K562 (cell line): ENCODE measurements around the gene FAM234B. TPM values are rescaled to one million over a fixed set of nuclear protein-coding genes. Genes with fewer than 3 reads are reported as not detected.
A peak's percentile ranks its signal among the peaks of the same experiment; 100 is the strongest.

Experiments
- ATAC-seq: fragments of 200-7000 bp; cut with Tn5 transposase; 3 replicates; pipeline ENCODE4 v1.9.1; 2020; ENCODE audit warnings: moderate library complexity
- BruUV-seq: library from RNA; stranded (reverse); fragments of 400-500 nt; replicated peaks from 2 replicates; lab custom pipeline; 2021; lab: Mats Ljungman, UMichigan
- CTCF ChIA-PET: fragments of 300-600 bp; formaldehyde crosslinking; extraction: SDS; loops from one replicate; lab custom pipeline; 2021; ENCODE audit warnings: low intra/inter-chr PET ratio; lab: Yijun Ruan, JAX
- POLR2A ChIA-PET: fragments of 300-600, 350-650 bp; sonication (Branson Sonifier 250); formaldehyde crosslinking; extraction: SDS; loops from one replicate; lab custom pipeline; 2021; ENCODE audit warnings: antibody characterized with exemption, inconsistent platforms; lab: Yijun Ruan, JAX
- DNase-seq, 4 experiments: peaks; one replicate each; pipeline versions ENCODE4 v3.0.0 to v3.0.0-alpha.2; 2011 to 2018; ENCODE audit warnings: low spot score in 3 of 4, mixed read lengths in 3 of 4; ENCODE audit errors: extremely low read depth in 1 of 4
- FAIRE-seq: peaks from 2 replicates; lab custom pipeline; 2011; peaks lifted over from hg19 to GRCh38; lab: Jason Lieb, UNC
- H2AFZ ChIP-seq: 2 replicates; pipeline ENCODE4 v1.6.0; 2011; ENCODE audit warnings: low read depth, low read length, control low read depth, inconsistent platforms
- H3K27ac ChIP-seq: fragments of 200-600 bp; 3 replicates; pipeline ENCODE4 v1.8.0; 2011; ENCODE audit warnings: low read depth, mild to moderate bottlenecking, control low read depth, inconsistent platforms, low read length, moderate library complexity, mixed read lengths; ENCODE audit errors: extremely low read depth
- H3K27me3 ChIP-seq, 2 experiments: fragments of 300-600 bp in 1 of 2; 2 replicates in 1 of 2; 3 replicates in 1 of 2; pipeline versions ENCODE4 v1.6.0 to v1.8.0; 2011; ENCODE audit warnings: inconsistent platforms in 2 of 2, low read length in 2 of 2, mild to moderate bottlenecking in 1 of 2, mixed read lengths in 1 of 2, moderate library complexity in 1 of 2; ENCODE audit not compliant: control insufficient read depth in 2 of 2, insufficient read depth in 2 of 2
- H3K36me3 ChIP-seq: fragments of 300-600 bp; 3 replicates; pipeline ENCODE4 v1.8.0; 2011; ENCODE audit warnings: mild to moderate bottlenecking, low read length, inconsistent platforms; ENCODE audit not compliant: control insufficient read depth, insufficient read depth
- H3K4me1 ChIP-seq, 2 experiments: fragments of 200-600 bp in 1 of 2; replicated peaks in 1 of 2; 2 replicates in 1 of 2; 3 replicates in 1 of 2; pipeline versions ENCODE4 v1.5.1 to v1.8.0; 2011; ENCODE audit warnings: inconsistent platforms in 2 of 2, low read length in 2 of 2, mild to moderate bottlenecking in 1 of 2, mixed read lengths in 1 of 2, moderate library complexity in 1 of 2; ENCODE audit not compliant: control insufficient read depth in 2 of 2, insufficient read depth in 2 of 2
- H3K4me2 ChIP-seq: 2 replicates; pipeline ENCODE4 v1.6.1; 2011; ENCODE audit warnings: low read length, control low read depth, inconsistent platforms, mixed read lengths; ENCODE audit not compliant: insufficient read depth
- H3K4me3 ChIP-seq: fragments of 200-600 bp; sonication (generic), shearing (Covaris generic); 2 replicates; pipeline ENCODE4 v1.5.1; 2016; ENCODE audit warnings: control low read depth, inconsistent platforms
- H3K79me2 ChIP-seq: fragments of 200-600 bp; 3 replicates; pipeline ENCODE4 v1.8.0; 2011; ENCODE audit warnings: low read length, inconsistent platforms; ENCODE audit not compliant: control insufficient read depth, insufficient read depth
- H3K9ac ChIP-seq, 2 experiments: 2 replicates each; pipeline versions ENCODE4 v1.6.0 to v1.6.1; 2011; ENCODE audit warnings: low read depth in 2 of 2, low read length in 2 of 2, control low read depth in 1 of 2, inconsistent platforms in 1 of 2, mild to moderate bottlenecking in 1 of 2, mixed read lengths in 1 of 2; ENCODE audit not compliant: insufficient read depth in 1 of 2
- H3K9me1 ChIP-seq: one replicate; pipeline ENCODE4 v1.6.0; 2011; ENCODE audit warnings: inconsistent platforms, mild to moderate bottlenecking, low read length, moderate library complexity; ENCODE audit not compliant: control insufficient read depth, insufficient read depth
- H3K9me3 ChIP-seq: replicated peaks from 2 replicates; pipeline ENCODE4 v1.5.1; 2011; ENCODE audit warnings: low read depth, low read length, inconsistent platforms; ENCODE audit not compliant: control insufficient read depth, insufficient read depth
- H4K20me1 ChIP-seq: replicated peaks from 2 replicates; pipeline ENCODE4 v1.6.1; 2011; ENCODE audit warnings: low read length, inconsistent platforms, mixed read lengths; ENCODE audit not compliant: control insufficient read depth, insufficient read depth
- ELF4 ChIP-seq: fragments of 450-650 bp; formaldehyde crosslinking; IDR thresholded peaks from 2 replicates; pipeline ENCODE4 v1.4.0; 2022; ENCODE audit warnings: missing genetic modification characterization
- ETV1 ChIP-seq: fragments of 450-650 bp; conservative IDR thresholded peaks from 2 replicates; pipeline ENCODE4 v1.6.1; 2016; ENCODE audit warnings: missing genetic modification characterization, control low read depth, low read depth, missing compliant biosample characterization
- FOS ChIP-seq: IDR thresholded peaks from 3 replicates; pipeline ENCODE4 v1.6.1; 2011; ENCODE audit not compliant: insufficient read length; ENCODE audit errors: extremely low read depth
- HDAC6 ChIP-seq: IDR thresholded peaks from 2 replicates; pipeline ENCODE4 v1.6.1; 2012; ENCODE audit warnings: low read depth, mild to moderate bottlenecking, control low read depth, inconsistent platforms, low read length, moderate library complexity
- KDM5B ChIP-seq: fragments of 200-600 bp; sonication (generic); IDR thresholded peaks from 2 replicates; pipeline ENCODE4 v1.6.1; 2012; ENCODE audit warnings: low read depth, mild to moderate bottlenecking, moderate library complexity, low read length, control low read depth, inconsistent platforms; ENCODE audit not compliant: insufficient replicate concordance
- POLR2G ChIP-seq: fragments of 200-400 bp; formaldehyde crosslinking; IDR thresholded peaks from 2 replicates; pipeline ENCODE4 v1.6.1; 2017; ENCODE audit warnings: low read depth, mild to moderate bottlenecking, antibody characterized with exemption, low read length, moderate library complexity
- SPI1 ChIP-seq: IDR thresholded peaks from 2 replicates; pipeline ENCODE4 v1.6.1; 2011; ENCODE audit warnings: low read depth, low read length, control low read depth, borderline replicate concordance
- U2AF1 ChIP-seq: fragments of 200-400 bp; formaldehyde crosslinking; optimal IDR thresholded peaks from 2 replicates; pipeline ENCODE3; 2017; ENCODE audit warnings: mild to moderate bottlenecking, low read depth, low read length, moderate library complexity
- ZNF717 ChIP-seq: fragments of 250-450 bp; sonication (Bioruptor Pico); IDR thresholded peaks from 2 replicates; pipeline ENCODE4 v1.5.0; 2021
- ZNF764 ChIP-seq: fragments of 250-450 bp; sonication (Bioruptor Pico); IDR thresholded peaks from 2 replicates; pipeline ENCODE4 v1.4.0; 2020; ENCODE audit warnings: low read depth, mild to moderate bottlenecking, moderate library complexity
- WGBS: fragments of 100-300 bp; shearing (Covaris generic); methylation state at CpG from one replicate; pipeline ENCODE4 v1.1.6; 2016; ENCODE audit warnings: low coverage, mixed read lengths; ENCODE audit not compliant: insufficient coverage; ENCODE audit errors: missing lambda C conversion rate; 5-methylcytosine and 5-hydroxymethylcytosine counted together
- in situ Hi-C: fragments of 300-500 bp; cut with MboI; formaldehyde crosslinking; loops from 4 replicates; pipeline ENCODE4 v1.15.0; 2018; ENCODE audit warnings: inconsistent platforms, mixed read lengths
- intact Hi-C: fragments of 100-400 bp; cut with micrococcal nuclease; formaldehyde crosslinking; loops from 2 replicates; pipeline ENCODE4 v1.14.2; 2022
- polyA plus RNA-seq, 8 experiments: library from polyadenylated mRNA; depleted of rRNA in 4 of 8; stranded (reverse) in 5 of 8; unstranded in 3 of 8; fragments of >200 nt; fragmentation: Nextera tagmentation in 2 of 8; fragmentation: Illumina TruSeq in 1 of 8; extraction: Ambion mirVana in 2 of 8; extraction: Trizol in 1 of 8; gene quantifications; 2 replicates each; pipeline versions ENCODE4 v1.2.1 to v1.2.3, GENCODE V29; 2011 to 2014; ENCODE audit warnings: inconsistent platforms in 1 of 8, missing spikeins in 1 of 8
- total RNA-seq, 7 experiments: library from RNA; depleted of rRNA in 6 of 7; stranded (reverse); fragments of >200 nt in 6 of 7; fragmentation: Illumina TruSeq in 2 of 7; extraction: Trizol in 2 of 7; gene quantifications; 2 replicates each; pipeline versions ENCODE4 v1.2.1 to v1.2.3, GENCODE V29; 2011 to 2021; ENCODE audit warnings: low replicate concordance in 1 of 7
- TF ChIP-seq, protein P1 (sequence below): fragments of 450-650 bp; IDR thresholded peaks from 2 replicates; pipeline ENCODE4 v1.6.1; 2017; ENCODE audit warnings: mild to moderate bottlenecking, moderate library complexity
- TF ChIP-seq, protein P2 (sequence below): fragments of 450-650 bp; IDR thresholded peaks from 2 replicates; pipeline ENCODE4 v1.6.1; 2016; ENCODE audit warnings: low read depth, mild to moderate bottlenecking, moderate library complexity
- TF ChIP-seq, protein P3 (sequence below): fragments of 250-450 bp; sonication (Bioruptor Pico); IDR thresholded peaks from 2 replicates; pipeline ENCODE4 v1.5.0; 2021
- TF ChIP-seq, protein P4 (sequence below): IDR thresholded peaks from 3 replicates; pipeline ENCODE4 v1.6.1; 2011; ENCODE audit warnings: borderline replicate concordance, mild to moderate bottlenecking; ENCODE audit not compliant: insufficient read length, insufficient read depth
- TF ChIP-seq, protein P5 (sequence below): sonication (generic); formaldehyde crosslinking; IDR thresholded peaks from 2 replicates; pipeline ENCODE4 v1.8.0; 2023; ENCODE audit warnings: mild to moderate bottlenecking, missing genetic modification reagents

Gene FAM234B
- total and polyA plus RNA-seq, 9 of the 15 experiments (the other 6 are each of a cell fraction or from before 2014, with no cell fraction given), result 1.00 to 4.3 (median 2.0) TPM

DNA sequence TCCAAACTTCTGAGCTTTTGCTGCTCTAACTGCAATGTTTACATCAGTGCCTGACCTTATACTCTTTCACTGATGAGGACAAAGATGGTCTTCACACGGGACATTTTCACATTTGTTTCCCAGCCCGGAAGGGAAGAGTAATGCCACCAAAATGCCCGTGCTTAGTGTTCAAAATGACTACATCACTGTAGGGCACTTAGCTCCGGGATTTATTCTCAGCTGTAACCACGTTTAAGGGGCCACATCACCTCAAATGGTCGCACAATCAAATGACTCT, 56.4 kb downstream of the FAM234B start:
- ChIA-PET CTCF (no interaction called here), POLR2A (no interaction called here)
- Histone ChIP-seq H3K4me2 (peak overlapping the region; percentile 32; the same call in 1 of the 2 replicates), H3K9ac (no peak overlapping the region), H3K27ac (no peak overlapping the region), H2AFZ (peak overlapping the region; percentile 59; the same call in 1 of the 2 replicates), H4K20me1 (no peaks in the 10 kb centered on the region; the same call in 1 of the 2 replicates), H3K36me3 (no peaks in the 10 kb centered on the region), H3K9me1 (no peaks in the 10 kb centered on the region), H3K4me3 (no peak overlapping the region), H3K27me3 (peaks cover 5 to 30% of the 10 kb centered on the region in 2 experiments; a peak in 4 of 5 replicates), H3K79me2 (no peaks in the 10 kb centered on the region), H3K4me1 (peaks cover 0 to 10% of the 10 kb centered on the region in 2 experiments; a peak in 3 of 5 replicates), H3K9me3 (no peaks in the 10 kb centered on the region)
- FAIRE-seq (no peak), ATAC-seq (no peak), DNase-seq (no peak)
- WGBS, result 41% methylated on average over 3 of the region's 6 CpGs
- in situ Hi-C loops, result no loop called here
- BruUV-seq, result no TSS peak
- intact Hi-C loops, result no loop called here
- TF ChIP-seq ZNF764 (CRISPR knock-in tag) (no peak), SPI1 (no peak), FOS (no peak), KDM5B (no peak), ELF4 (CRISPR knock-in tag) (no peak), ZNF717 (CRISPR knock-in tag) (no peak), POLR2G (no peak), ETV1 (no peak), HDAC6 (no peak), U2AF1 (no peak)
- TF ChIP-seq, protein P1, sequence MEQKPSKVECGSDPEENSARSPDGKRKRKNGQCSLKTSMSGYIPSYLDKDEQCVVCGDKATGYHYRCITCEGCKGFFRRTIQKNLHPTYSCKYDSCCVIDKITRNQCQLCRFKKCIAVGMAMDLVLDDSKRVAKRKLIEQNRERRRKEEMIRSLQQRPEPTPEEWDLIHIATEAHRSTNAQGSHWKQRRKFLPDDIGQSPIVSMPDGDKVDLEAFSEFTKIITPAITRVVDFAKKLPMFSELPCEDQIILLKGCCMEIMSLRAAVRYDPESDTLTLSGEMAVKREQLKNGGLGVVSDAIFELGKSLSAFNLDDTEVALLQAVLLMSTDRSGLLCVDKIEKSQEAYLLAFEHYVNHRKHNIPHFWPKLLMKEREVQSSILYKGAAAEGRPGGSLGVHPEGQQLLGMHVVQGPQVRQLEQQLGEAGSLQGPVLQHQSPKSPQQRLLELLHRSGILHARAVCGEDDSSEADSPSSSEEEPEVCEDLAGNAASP, result no peak
- TF ChIP-seq, protein P2, sequence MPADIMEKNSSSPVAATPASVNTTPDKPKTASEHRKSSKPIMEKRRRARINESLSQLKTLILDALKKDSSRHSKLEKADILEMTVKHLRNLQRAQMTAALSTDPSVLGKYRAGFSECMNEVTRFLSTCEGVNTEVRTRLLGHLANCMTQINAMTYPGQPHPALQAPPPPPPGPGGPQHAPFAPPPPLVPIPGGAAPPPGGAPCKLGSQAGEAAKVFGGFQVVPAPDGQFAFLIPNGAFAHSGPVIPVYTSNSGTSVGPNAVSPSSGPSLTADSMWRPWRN, result no peak
- TF ChIP-seq, protein P3, sequence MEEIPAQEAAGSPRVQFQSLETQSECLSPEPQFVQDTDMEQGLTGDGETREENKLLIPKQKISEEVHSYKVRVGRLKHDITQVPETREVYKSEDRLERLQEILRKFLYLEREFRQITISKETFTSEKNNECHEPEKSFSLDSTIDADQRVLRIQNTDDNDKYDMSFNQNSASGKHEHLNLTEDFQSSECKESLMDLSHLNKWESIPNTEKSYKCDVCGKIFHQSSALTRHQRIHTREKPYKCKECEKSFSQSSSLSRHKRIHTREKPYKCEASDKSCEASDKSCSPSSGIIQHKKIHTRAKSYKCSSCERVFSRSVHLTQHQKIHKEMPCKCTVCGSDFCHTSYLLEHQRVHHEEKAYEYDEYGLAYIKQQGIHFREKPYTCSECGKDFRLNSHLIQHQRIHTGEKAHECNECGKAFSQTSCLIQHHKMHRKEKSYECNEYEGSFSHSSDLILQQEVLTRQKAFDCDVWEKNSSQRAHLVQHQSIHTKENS (CRISPR knock-in tag), result no peak
- TF ChIP-seq, protein P4, sequence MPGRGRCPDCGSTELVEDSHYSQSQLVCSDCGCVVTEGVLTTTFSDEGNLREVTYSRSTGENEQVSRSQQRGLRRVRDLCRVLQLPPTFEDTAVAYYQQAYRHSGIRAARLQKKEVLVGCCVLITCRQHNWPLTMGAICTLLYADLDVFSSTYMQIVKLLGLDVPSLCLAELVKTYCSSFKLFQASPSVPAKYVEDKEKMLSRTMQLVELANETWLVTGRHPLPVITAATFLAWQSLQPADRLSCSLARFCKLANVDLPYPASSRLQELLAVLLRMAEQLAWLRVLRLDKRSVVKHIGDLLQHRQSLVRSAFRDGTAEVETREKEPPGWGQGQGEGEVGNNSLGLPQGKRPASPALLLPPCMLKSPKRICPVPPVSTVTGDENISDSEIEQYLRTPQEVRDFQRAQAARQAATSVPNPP, result no peak
- TF ChIP-seq, protein P5, sequence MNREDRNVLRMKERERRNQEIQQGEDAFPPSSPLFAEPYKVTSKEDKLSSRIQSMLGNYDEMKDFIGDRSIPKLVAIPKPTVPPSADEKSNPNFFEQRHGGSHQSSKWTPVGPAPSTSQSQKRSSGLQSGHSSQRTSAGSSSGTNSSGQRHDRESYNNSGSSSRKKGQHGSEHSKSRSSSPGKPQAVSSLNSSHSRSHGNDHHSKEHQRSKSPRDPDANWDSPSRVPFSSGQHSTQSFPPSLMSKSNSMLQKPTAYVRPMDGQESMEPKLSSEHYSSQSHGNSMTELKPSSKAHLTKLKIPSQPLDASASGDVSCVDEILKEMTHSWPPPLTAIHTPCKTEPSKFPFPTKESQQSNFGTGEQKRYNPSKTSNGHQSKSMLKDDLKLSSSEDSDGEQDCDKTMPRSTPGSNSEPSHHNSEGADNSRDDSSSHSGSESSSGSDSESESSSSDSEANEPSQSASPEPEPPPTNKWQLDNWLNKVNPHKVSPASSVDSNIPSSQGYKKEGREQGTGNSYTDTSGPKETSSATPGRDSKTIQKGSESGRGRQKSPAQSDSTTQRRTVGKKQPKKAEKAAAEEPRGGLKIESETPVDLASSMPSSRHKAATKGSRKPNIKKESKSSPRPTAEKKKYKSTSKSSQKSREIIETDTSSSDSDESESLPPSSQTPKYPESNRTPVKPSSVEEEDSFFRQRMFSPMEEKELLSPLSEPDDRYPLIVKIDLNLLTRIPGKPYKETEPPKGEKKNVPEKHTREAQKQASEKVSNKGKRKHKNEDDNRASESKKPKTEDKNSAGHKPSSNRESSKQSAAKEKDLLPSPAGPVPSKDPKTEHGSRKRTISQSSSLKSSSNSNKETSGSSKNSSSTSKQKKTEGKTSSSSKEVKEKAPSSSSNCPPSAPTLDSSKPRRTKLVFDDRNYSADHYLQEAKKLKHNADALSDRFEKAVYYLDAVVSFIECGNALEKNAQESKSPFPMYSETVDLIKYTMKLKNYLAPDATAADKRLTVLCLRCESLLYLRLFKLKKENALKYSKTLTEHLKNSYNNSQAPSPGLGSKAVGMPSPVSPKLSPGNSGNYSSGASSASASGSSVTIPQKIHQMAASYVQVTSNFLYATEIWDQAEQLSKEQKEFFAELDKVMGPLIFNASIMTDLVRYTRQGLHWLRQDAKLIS (CRISPR knock-in tag), result no peak
